HG03108 (cell line): ENCODE results near the gene ZNF385B.

Experiments used
- ATAC-seq: cut with Tn5 transposase; IDR thresholded peaks from one replicate; pipeline ENCODE4 v1.9.1; 2021; ENCODE audit warnings: moderate library complexity; ENCODE audit not compliant: unreplicated experiment

ZNF385B gene

DNA sequence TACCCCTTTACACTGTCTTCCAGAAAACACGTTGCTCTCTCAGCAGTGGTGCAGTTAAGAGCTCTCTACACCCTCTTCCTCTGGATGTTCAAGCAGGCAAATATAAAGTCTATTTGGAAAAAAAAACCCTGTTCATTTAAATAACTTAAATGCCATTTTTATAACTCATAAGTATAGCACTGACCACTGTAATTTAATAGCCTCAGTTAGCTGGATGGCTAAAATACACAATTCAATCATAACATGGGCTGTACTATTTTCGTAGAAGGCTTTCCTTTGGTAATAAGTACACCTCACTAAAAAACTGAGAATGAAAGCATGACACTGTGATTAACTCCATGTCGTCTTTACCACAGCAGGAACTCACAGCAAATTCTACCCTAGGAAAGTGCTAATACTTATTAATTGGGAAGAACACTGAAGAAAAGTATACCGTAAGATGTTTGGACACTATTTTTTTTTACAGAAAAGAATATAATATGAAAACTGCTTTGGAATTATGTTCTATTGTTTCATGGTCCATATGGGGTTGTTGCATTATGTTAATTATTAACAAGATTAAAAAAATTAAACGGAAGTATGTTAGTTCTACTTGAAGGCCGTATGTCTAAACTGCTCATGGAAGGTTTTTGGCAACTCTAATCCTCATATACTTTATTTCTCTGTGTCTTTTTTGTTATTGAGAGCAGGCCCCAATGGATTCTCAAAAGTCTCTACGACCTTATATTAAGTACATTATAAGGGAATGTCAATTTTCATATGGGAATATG is 269.1 kb downstream of the ZNF385B start:
- ATAC-seq, result no peak

DNA sequence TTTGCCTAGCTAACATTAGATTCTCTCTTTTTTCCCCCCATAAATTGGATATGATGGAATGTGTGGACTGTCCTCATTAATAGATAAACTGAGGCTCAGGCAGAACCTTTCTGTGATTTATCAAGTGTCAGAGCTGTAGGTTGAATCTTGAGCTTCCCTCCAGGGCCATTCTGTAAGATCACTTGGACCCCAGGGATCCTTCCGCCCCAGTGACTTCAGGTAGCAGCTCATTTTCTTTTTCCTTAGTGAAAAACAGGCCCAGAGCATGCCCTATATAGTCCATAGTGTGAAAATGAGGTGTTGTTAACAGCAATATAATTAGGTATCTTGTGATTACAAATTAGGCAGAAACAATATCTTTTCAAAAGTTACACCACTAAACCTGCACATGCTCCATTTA is 269.7 kb downstream of the ZNF385B start:
- ATAC-seq, result no peak

DNA sequence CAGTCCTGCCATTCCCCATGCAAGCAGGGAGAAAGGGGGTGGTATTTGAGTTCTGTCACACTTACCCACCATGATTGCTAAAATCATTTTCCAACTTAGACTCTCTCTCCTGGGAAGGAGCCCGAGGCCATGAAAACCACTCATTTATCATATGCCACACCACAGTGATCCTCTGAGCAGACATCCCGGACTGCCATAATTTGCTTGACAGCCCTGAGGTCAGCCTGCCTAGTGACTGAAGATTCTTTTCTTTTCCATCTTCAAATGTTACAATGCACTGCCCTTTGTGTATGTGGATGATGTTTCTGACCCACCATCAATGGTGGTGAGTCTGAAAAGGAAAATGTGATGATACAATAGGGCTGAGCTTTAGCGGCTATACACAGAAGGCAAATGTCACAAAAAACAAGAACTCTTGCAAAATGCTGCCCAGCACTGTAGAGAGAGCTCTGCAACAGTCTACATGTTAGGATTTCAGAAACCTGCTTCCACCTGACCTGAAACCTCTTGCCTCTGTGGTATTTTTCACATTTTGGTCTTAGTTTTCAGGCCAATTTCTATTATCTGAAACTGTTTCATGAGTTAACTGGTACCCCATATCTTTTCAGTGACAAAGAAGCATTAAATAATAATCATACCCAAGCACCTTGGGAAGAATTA is 272.8 kb downstream of the ZNF385B start:
- ATAC-seq, result no peak

DNA sequence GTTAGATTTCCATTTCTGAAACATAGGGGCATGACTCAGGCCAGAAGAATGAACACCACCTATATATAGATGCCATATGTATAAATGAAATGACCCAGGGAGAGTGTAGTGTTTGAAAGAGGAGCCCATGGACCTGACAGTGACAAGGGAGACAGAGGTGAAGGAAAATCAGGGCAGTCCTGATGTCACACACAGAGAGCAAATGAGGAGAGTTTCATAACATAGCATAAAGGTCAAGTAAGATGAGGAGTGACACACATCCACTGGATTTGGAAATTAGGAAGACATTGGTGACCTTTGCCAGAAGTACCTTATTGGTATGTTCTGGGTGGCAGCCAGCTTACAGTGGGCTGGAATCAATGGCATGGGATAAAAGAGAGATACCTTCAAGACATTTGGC is 276.7 kb downstream of the ZNF385B start:
- no peak for ATAC-seq

DNA sequence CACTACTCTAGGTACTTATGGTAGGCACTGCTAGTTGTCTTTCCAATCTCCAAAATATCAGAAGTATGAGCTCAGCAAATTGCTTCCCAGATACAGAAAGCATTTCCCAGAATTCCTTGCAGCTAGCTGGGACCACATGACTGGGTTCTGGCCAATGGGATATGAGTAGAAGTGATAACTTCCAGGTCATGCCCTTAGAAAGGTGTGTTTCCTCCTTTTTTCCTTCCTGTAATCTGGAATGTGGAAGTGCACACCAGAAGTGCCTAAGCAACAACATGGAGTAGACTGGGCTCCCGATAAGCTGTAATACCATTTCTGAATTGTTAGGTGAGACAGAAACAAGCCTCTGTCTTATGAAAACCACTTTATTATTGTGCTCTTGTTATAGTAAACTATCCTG is 279.8 kb downstream of the ZNF385B start:
- ATAC-seq, result no peak

DNA sequence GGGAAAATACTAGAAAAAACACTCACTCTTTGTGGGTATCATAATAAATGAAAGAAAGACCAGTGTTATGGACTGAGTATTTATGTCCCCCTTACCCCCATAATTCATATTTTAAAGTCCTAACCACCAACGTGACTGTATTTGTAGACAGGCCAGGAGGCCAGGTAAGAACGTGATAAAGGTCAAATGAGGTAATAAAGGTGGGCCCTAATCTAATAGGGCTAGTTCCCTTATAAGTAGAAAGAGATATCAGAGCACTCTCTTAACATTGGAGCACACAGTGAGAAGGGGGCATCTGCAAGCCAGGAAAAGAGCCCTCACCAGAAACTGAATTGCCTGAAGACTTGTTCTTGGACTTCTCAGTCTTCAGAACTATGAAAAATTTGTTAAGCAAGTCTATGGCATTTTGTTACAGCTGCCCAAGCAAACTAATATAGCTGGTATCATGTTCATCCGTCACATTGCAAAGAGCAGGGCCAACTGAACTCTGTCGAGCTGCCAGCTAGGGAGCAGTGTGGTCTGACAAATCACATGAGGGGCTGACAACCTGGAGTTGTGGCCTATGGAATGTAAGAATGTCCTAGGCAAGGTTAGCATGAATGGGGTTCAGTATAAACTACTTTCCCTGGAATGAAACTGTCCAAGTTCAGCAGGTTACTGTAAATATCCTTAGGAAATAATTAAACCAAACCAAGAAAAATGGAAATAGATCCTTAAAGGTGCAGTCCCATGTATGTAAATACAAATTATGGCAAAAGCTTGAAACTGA is 280.9 kb downstream of the ZNF385B start:
- ATAC-seq, result no peak

DNA sequence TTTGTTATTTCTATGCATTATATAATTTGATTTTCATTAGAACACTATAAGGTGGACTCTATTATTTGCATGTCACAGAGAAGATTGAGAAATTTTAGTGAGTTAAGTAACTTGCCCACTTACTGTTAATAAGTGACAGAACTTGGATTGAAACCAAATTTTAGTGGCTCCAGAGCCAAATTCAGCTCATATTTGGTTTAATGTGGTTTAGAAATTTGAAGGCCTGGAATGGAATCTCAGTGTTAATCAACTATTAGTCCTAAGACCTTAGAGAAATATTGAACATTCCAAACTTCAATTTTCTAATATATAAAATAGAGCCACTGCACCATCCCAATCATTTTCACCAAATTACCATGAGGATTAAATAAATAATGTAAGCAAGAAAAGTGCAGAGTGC is 281.6 kb downstream of the ZNF385B start:
- no peak for ATAC-seq

DNA sequence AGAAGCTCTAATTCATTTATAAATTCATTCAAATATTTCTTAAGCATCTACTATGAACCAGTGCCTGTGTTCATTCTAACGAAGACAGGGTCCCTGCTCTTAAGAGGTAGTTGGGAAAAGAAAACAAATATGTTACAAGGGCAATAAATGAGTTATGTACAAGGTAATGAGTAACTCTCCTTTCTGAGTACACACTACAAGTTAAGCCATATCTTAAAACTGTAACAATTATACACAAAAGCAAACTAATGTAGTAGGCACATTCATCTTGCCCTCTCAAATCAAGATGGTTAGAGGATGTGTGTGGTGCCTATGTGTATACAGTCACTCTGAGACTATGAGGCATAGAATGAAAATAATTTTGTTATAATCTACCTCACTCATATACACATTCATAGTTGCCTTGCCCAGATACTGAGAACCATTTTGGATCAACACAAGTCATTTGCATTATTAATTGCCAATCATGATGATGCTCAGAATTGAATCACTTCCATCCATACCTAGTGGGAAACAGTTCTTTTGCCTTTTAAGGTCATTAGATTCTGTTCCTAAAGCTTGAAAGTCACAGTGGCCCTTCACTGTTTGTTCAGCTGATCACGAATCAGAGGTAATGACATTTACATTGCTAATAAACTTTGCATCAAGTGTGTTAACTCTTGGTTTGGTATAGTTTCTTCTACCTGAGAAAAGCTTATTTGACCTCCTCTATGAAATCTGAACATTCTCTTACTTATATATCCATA is 283.1 kb downstream of the ZNF385B start:
- ATAC-seq, result no peak

DNA sequence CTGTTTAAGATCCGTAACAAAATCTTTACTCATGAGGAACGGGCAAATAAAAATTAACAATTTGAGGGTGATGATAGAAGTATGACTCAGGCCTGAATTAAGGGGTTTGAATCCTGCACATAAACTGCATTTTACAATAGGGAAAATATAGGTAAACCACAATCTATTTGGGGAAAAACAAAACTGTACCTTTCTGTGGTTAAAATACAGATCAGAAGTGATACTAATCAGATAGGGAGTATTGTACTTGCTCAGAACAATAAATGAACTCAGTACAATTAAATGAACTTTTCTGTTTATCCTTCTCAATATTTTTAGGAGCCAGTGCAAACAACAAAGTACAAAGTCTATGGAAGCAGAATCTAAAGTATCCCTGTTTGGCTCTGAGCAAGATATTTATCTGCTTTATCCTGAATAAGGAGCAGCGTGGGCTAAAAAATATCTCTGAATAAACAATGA is 287.3 kb downstream of the ZNF385B start:
- ATAC-seq, result no peak

DNA sequence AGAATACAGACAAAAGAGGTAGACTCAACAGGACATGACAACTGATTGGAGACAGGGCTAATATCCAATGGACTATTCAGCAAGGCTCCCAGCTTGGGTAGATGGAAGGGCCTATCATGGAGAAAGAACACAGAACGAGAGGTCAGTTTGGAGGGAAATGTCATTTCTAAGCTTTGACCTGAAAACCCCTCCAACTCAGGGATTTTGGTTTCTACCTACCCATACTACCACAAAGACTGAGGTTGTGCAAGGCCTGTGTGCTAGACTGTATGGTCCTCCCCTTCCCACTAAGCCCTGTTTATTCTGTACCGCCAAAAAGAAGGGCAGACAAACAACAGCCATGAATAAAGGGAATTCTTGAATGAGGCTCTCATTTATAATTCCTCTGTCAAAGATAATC is 288.9 kb downstream of the ZNF385B start:
- no peak for ATAC-seq

DNA sequence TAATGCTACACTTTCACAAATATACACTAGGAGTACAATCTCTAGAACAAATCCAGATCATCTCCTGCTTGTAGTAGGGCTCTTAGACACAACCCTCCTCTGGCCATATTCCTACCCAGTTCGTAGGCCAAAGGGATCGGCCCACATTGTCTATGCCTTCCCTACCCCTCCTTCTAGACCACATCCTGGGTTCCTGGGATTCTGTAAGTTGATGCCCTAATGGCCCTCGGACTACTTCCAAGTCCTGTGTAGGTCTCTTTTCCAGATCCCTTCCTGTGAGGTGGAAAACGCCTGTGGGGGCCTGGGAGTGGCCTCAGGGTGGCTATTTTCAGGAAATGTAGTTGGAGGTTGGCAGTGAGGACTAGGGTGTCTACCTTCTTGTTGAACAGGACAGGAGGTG is 289.7 kb downstream of the ZNF385B start:
- ATAC-seq, result no peak

DNA sequence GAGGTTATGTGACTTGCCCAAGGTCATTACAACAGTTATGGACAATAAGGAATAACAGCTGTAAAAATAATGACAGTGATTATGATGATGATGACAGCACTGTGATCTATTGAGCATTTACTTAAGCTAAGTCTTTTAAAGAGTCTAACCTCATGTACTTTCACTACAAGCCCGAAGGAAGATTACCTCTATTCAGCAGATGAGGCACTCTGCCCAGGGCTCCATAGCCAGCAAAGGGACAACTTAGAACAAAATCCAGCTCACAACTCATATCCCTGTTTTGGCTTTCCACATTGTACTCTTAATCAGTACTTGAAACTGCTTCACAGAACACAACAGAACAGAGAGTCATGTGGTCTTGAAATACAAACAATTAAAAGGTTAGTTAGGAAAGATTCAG is 290.2 kb downstream of the ZNF385B start:
- no peak for ATAC-seq

DNA sequence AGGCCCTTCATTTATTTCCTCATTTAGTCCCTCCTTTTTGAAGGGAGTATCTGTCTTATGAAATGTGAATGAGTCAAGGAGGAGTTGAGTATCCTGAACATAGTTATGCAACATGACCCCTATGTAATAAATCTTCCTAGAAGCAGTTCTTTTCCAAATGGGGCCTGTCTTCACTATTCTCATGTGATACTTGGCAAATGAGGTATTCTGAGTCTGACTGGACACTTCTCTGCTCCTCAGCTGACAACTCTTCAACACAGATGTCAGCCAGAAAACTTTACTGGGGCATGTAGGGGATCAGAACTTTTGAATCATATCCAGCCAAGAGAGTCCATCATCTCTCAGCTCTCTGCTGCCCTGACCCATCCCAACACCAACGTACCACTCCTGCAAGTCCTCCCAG is 291.6 kb downstream of the ZNF385B start:
- no peak for ATAC-seq

DNA sequence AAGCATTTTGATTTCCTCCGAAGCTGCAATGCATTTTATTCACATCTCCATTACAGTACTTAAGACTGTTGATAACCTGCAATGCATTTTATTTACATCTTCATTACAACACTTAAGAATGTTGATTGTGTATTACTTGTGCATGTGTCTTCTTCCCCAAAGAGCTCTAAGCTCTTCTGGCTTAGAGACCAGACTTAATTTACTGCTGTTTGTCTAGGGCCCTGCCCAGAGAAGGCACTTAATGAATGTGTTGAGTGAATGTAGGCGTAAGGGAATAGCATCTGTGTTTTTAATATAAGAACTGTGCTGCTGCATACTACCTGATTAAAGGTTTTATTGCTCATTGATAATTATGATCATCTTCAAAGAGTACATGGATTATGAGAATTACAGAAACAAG is 295.6 kb downstream of the ZNF385B start:
- ATAC-seq, result no peak

DNA sequence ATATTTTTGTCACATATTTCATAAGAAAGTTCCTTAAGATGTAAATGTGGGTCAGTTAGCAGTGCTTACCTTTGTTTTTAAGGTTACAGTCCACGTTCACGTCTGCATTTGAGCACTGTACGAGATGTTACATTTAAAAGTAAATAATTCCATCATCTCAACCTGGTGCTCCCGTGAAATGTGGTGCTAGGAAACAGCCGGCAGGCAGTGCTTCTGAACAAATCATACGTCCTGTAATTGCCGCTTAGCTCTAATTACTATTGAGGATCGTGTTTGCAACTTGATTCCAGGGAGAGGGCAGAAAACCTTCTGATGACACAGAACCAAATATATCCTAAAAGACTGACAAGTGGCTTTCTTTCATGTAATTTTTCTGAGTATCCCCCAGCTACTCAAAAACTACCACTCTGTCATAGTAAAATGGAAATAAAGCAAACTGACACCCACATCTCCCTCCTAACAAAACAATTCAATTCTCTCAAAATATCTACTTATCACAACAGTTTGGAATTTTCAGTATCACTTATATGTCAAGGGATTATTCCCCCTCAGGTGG is 299.0 kb downstream of the ZNF385B start:
- no peak for ATAC-seq

DNA sequence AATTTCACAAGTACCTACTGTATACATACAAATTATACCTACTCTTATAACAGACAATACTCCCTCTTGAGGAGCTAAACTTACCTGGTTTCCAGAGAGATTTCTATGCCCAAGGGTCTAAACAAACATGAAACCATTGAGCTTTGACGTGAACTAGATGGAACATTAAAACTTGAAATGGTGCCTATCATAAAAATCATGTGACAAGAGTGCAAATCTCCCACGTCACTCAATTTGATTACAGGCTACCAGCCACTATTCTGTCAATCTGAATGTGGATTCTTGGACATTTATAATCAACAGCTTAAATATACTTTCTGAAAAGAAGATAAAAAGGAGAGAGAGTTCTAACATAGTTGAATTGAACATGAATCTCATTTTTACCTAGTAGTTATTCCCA is 299.7 kb downstream of the ZNF385B start:
- no peak for ATAC-seq

DNA sequence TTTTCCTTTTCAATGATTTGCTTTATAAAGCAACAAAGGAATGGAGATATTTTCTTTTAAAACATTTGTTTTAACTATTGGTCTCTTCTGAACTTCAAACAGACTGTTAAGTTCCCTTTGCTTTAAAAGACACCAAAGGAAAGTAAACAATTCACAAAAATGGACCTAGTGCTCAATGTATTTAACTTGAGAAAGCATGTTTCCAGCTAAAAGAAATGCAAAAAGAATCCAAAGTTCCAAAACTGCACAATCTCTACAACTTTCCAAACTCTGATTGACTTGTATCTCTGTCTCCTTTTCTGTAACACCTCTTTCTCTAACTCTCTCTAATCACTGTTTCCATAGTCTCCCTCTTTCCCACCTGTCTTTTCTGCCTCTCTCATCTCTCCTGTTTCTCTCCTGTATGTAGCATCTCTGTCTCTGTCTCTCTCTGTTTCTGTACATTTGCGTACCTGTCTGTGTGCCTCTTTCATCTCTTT is 301.1 kb downstream of the ZNF385B start:
- no peak for ATAC-seq

DNA sequence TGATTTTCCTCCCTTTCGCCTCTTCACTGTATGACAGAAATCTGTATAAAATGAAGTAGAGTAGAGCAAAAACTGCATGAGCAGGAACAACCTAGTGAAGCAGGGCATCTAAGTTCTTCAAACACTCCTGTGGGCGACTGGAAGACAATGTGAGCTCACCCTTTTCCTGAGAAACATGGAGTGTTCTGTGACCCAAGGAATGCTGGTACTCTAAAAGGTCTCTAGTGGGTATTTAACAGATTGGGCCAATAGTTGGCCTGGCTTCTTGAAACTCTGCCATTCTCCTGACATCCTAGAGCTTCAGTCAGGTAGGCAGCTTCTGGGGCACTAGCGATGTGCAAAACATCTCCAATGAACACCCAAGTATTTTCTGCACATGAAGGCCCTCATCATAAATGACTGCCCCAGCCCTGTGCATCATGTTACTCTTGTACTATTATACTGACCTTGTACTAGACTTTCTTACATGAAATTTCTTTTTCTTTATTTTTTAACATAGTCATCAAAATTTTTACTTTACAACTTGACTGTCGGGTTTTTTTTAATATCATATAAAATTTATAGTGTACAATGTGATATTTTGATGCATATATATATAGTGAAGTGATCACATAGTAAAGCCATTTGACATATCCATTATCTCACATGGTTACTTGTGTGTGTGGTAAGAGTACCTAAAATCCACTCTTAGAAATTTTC is 302.2 kb downstream of the ZNF385B start:
- no peak for ATAC-seq

DNA sequence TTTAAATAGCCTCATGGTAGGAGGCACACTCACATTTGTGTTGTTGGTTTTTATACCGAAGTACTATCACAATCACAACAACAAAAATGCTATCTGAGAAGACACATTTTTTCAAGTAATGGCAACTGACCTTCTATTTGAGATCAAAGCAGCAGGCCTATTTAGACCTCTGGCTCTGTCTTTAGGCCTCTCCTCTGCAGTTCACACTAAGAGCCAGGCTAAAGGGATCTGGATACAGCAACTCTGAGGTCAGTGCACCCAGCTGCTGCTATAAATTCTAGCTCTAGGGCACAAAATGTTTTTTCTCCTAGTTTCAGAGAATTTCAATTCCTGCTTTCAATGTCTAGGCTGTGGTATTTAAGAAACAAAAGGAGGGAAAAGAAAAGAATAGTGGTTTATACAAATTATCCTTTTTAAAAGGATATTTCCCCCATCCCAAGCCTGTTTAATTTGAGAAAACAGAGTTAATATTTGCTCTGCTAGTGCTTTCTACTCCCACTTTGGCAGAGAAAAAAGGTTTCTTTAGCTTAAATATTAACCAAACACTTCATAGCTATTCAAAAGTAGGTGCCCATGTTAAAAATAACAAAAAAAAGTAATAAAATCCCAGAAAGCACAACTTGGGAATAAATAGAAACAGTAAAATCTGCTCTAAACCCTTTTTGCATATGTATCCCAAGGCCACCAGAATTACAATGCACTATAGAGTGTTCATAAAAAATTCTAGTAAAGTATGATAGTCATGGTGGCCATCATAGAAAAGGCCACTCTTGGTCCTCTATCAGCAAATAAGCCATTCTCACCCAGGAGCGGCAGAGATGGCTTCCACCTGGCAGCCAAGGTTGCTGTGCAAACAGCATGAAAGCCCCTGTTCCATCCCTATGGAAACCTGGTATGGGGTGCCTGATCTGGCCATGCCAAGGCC is 303.1 kb downstream of the ZNF385B start:
- no peak for ATAC-seq
